Mammary epithelial cell (primary cell): Measurements from ENCODE around the gene MAN1A2.

Experiments
- EZH2 ChIP-seq: IDR thresholded peaks from 2 replicates; pipeline ENCODE4 v1.6.1; 2012; ENCODE audit warnings: low read length, inconsistent platforms, borderline replicate concordance
- TF ChIP-seq, protein P1 (sequence below), 2 donors: IDR thresholded peaks in 1 of 2; conservative IDR thresholded peaks in 1 of 2; 2 replicates each; pipeline ENCODE4 v1.5.1; 2011 to 2012; ENCODE audit warnings: inconsistent platforms in 2 of 2, low read length in 2 of 2, mild to moderate bottlenecking in 2 of 2, control low read depth in 1 of 2, low read depth in 1 of 2; ENCODE audit not compliant: insufficient read depth in 1 of 2; ENCODE audit errors: extremely low read depth in 1 of 2

DNA sequence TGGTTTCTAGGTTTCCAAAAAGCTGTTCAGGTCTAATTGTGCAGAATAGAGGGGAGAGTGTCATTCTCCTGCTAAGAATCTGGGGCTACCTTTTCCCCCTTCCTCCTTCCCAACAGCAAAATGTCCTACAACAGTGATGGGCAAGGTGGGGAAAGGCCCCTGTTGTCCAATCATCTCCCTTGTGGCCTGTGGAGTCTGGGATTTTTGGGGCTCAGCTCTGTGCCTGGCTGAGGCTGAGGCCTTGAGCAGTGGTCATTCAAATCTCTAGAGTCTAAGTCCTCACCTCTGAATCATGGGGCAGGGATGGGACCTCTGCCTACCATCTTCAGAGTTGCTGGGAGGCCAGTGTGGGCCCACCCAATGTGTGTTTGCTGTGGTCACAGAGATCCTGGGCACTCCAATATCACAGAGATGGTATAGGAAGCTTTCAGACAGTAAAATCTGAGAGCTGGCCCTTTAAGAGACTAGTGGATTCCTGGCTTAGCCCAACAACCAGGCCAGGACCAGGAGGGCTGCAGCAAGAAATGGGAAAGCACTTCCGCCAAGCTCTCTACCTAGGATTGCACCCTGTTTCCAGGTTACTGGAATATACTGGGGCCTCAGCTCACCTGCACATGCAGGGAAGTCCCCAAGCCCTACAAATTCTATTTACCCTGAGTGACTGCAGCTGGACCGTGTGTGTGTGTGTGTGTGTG is 210.1 kb downstream of the MAN1A2 start:
- TF ChIP-seq, protein P1, sequence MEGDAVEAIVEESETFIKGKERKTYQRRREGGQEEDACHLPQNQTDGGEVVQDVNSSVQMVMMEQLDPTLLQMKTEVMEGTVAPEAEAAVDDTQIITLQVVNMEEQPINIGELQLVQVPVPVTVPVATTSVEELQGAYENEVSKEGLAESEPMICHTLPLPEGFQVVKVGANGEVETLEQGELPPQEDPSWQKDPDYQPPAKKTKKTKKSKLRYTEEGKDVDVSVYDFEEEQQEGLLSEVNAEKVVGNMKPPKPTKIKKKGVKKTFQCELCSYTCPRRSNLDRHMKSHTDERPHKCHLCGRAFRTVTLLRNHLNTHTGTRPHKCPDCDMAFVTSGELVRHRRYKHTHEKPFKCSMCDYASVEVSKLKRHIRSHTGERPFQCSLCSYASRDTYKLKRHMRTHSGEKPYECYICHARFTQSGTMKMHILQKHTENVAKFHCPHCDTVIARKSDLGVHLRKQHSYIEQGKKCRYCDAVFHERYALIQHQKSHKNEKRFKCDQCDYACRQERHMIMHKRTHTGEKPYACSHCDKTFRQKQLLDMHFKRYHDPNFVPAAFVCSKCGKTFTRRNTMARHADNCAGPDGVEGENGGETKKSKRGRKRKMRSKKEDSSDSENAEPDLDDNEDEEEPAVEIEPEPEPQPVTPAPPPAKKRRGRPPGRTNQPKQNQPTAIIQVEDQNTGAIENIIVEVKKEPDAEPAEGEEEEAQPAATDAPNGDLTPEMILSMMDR (conservative IDR thresholded peaks at IDR 0.05 in 1 of 2, IDR thresholded peaks at IDR 0.05 in 1 of 2; ENCODE audit: extremely low read depth in 1 of 2, insufficient read depth in 1 of 2, low read depth in 1 of 2, low read length in 2 of 2): no peak
- TF ChIP-seq EZH2: no peak
